Tibial nerve (tissue), 4 donors: ENCODE data around the gene INF2. TPM values are rescaled to one million over a fixed set of nuclear protein-coding genes. Genes with fewer than 3 reads are reported as not detected.
A peak's percentile ranks its signal among the peaks of the same experiment; 100 is the strongest.

ENCODE experiments used
- DNase-seq, 2 donors: peaks; one replicate each; pipeline ENCODE4 v3.0.0-alpha.2; 2019; ENCODE audit warnings: low spot score in 2 of 2
- H3K27ac ChIP-seq, 4 donors: fragments of 200-600 bp; sonication (generic) in 3 of 4; one replicate each; pipeline ENCODE4 v1.5.1; 2017 to 2019; ENCODE audit warnings: mild to moderate bottlenecking in 1 of 4
- H3K27me3 ChIP-seq, 2 donors: fragments of 200-600 bp; sonication (generic) in 1 of 2; one replicate each; pipeline versions ENCODE4 v1.5.1 to v1.6.0; 2017 to 2019
- H3K36me3 ChIP-seq, 3 donors: fragments of 200-600 bp; sonication (generic); one replicate each; pipeline ENCODE4 v1.5.1; 2018 to 2019
- H3K4me1 ChIP-seq, 4 donors: fragments of 200-600 bp; sonication (generic) in 3 of 4; one replicate each; pipeline ENCODE4 v1.5.1; 2017 to 2019
- H3K4me3 ChIP-seq, 4 donors: fragments of 200-600 bp; sonication (generic) in 3 of 4; one replicate each; pipeline ENCODE4 v1.5.1; 2017 to 2019; ENCODE audit warnings: mild to moderate bottlenecking in 1 of 4, moderate library complexity in 1 of 4
- H3K9me3 ChIP-seq, 4 donors: fragments of 200-600 bp; sonication (generic) in 3 of 4; one replicate each; pipeline ENCODE4 v1.5.1; 2017 to 2019
- EP300 ChIP-seq, 2 donors: sonication (generic); formaldehyde crosslinking; IDR thresholded peaks; one replicate each; pipeline ENCODE4 v1.6.1; 2017; ENCODE audit warnings: antibody characterized with exemption in 2 of 2, mild to moderate bottlenecking in 1 of 2
- POLR2A ChIP-seq, 2 donors: fragments of 450-650 bp; IDR thresholded peaks; one replicate each; pipeline ENCODE4 v1.6.1; 2017; ENCODE audit warnings: antibody characterized with exemption in 2 of 2, mild to moderate bottlenecking in 2 of 2, moderate library complexity in 2 of 2
- whole genome bisulfite sequencing, 2 donors: methylation state at CpG; one replicate each; pipeline ENCODE4 v1.1.5; 2018; 5-methylcytosine and 5-hydroxymethylcytosine counted together
- total RNA-seq, 4 donors: library from RNA; depleted of rRNA; stranded (reverse); fragments of >200 nt; gene quantifications; one replicate each; pipeline ENCODE4 v1.1.0, GENCODE V29; 2016
- TF ChIP-seq, protein P1 (sequence below), 5 experiments: fragments of 200-600 bp in 3 of 5; fragments of 450-650 bp in 2 of 5; sonication (generic) in 3 of 5; IDR thresholded peaks; one replicate each; pipeline ENCODE4 v1.5.1; 2016 to 2019; ENCODE audit warnings: antibody characterized with exemption in 5 of 5, mild to moderate bottlenecking in 3 of 5, moderate library complexity in 2 of 5

INF2 gene
- total RNA-seq, 4 donors from 2014 or later: 217 to 256 (median 239) TPM

DNA sequence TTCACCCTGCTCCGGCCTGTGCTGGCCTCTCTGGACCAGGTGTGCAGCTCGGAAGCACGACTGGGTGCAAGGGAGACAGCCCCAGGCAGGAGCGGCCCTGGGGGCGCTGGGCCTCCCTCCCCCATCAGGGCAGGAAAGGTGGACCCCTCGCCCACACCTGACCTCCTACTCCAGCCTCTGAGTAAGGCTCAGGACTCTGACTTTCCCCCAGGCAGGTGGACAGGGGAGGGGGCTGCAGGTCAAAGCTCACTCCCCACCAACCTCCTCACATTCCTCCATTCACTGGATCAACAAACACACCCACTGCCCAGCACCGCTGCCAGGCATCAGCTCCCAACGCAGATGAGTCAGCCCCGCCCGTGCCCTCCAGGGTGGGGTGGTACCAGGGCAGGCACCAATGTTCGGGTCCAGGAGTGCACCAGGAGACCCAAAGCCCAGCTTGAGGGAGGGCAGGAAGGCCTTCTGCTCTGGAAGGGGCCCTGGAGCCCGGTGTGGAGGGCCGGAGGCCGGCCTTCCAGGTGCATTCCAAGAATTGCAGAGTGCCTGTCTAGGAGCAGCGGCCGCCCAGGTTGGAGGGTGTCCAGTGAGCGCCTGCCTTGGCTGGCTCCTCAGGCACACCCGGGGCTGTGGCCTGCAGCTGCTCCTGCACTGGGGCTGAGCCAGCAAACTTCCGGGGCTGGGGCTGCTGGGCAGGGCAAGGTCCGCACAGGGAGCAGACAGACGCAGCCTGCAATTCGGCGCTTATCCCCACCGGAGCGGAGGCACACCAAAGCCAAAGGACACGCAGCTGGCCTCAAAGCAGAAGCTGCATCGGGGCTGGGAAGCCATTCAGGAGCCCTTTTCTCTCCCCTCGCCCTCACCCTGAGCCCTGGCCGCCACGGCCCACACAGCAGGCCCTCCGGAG lies 1.6 kb upstream of the INF2 start:
- H3K4me3 ChIP-seq: peak overlapping the region in 1 of 4 donors; percentile 85
- 29 to 41% methylated on average over 20 to 21 of the region's 31 CpGs for WGBS, 2 donors
- H3K4me1 ChIP-seq: peaks cover 0 to 60% (median 52%) of the 10 kb centered on the region in 4 donors
- H3K27me3 ChIP-seq: no peaks in the 10 kb centered on the region
- peak in 1 of 2 donors; percentile 68 for DNase-seq
- peak overlapping the region; percentile 89 to 99 (median 92) for H3K27ac ChIP-seq
- peak in 1 of 2 donors; percentile 17 for TF ChIP-seq POLR2A (IDR thresholded peaks at IDR 0.05)
- TF ChIP-seq, protein P1, sequence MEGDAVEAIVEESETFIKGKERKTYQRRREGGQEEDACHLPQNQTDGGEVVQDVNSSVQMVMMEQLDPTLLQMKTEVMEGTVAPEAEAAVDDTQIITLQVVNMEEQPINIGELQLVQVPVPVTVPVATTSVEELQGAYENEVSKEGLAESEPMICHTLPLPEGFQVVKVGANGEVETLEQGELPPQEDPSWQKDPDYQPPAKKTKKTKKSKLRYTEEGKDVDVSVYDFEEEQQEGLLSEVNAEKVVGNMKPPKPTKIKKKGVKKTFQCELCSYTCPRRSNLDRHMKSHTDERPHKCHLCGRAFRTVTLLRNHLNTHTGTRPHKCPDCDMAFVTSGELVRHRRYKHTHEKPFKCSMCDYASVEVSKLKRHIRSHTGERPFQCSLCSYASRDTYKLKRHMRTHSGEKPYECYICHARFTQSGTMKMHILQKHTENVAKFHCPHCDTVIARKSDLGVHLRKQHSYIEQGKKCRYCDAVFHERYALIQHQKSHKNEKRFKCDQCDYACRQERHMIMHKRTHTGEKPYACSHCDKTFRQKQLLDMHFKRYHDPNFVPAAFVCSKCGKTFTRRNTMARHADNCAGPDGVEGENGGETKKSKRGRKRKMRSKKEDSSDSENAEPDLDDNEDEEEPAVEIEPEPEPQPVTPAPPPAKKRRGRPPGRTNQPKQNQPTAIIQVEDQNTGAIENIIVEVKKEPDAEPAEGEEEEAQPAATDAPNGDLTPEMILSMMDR (IDR thresholded peaks at IDR 0.05): no peak
- no peaks in the 10 kb centered on the region for H3K9me3 ChIP-seq
- peaks cover 0 to 5% (median 0%) of the 10 kb centered on the region in 3 donors for H3K36me3 ChIP-seq

DNA sequence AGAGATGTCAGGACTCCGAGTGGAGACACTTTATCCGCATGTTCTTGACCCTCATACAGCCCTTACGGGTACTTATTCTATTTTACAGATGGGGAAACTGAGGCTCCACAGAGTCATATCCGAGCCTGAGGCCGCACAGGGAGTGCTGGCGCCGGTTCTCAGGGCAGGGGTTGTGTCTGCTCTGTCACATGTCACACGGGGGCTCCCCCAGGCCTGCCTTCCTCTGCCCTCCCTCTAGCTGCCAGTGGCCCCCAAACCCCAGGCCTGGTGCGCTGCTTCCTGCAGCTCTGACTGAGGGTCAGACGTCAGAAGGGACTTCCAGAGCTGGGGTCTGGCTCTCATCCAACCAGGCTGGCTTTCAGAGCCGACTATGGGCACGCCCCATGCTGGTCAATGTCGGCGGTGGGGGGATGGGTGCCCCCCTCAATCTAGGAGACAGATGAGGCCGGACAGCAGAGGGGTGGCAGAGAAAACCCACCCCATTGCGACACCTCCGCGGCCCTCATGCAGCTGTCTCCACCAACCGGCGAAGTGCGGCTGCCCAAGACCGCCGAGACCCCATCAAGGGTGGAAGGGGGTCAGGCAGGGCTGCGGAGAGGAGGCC lies 811 bp upstream of the INF2 start:
- Histone ChIP-seq H3K9me3 (no peaks in the 10 kb centered on the region), H3K4me1 (peaks cover 0 to 65% (median 58%) of the 10 kb centered on the region in 4 donors), H3K4me3 (peak overlapping the region; percentile 67 to 91 (median 84)), H3K27ac (peak overlapping the region; percentile 89 to 99 (median 92)), H3K36me3 (peaks cover 0 to 5% (median 0%) of the 10 kb centered on the region in 3 donors), H3K27me3 (no peaks in the 10 kb centered on the region)
- WGBS, 2 donors: 16 to 24% methylated on average over 8 to 17 of the region's 24 CpGs
- no peak for DNase-seq
- TF ChIP-seq EP300 (IDR thresholded peaks at IDR 0.05) (no peak), POLR2A (IDR thresholded peaks at IDR 0.05) (no peak)
- TF ChIP-seq, protein P1 (IDR thresholded peaks at IDR 0.05): no peak

DNA sequence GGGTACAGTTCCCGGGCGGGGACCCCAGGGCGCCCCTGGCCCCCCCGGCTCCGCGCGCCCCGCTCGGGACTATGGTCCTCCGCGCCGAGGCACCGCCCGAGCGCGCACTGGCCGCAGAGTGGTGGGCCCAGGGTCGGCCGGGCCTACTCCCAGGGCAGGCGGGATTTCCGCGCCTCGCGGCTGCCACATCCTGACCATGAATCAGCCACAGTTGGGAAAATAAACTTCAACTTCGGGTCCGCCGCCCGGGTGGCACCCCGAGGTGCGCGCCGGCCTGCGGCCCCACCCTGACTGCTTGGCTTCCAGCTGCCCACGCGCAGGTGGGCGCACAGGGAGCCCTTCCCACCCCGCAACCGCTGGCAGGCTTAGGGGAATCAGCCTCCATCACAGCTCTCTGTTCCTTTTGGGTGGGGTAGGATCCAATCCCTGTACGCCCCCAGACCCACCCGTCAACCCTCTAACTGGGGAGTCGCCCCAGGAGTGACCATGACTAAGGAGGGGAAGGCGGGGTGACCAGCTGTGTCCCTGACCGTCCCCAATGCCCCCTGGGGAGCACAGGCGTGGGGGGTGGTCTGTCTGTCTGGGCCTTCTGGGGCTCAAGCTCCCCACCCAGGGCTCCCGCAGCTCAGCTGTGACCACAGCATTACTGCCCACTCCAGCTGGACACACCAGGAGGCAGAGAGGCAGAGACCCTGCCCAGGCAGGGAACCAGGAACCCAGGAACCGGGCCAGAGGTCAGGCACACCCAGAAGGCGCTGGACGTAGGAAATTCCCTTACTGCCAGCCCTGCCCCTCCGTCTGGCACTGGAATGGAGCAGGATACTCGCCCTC lies 678 bp downstream of the INF2 start:
- no peak for DNase-seq
- Histone ChIP-seq H3K27me3 (no peaks in the 10 kb centered on the region), H3K36me3 (peaks cover 0 to 5% (median 0%) of the 10 kb centered on the region in 3 donors), H3K4me3 (peak overlapping the region; percentile 67 to 91 (median 84)), H3K9me3 (no peaks in the 10 kb centered on the region), H3K4me1 (peaks cover 0 to 80% (median 73%) of the 10 kb centered on the region in 4 donors), H3K27ac (peak overlapping the region; percentile 89 to 99 (median 92))
- TF ChIP-seq, protein P1 (IDR thresholded peaks at IDR 0.05): peak in 1 of 5 experiments; percentile 13
- TF ChIP-seq POLR2A (IDR thresholded peaks at IDR 0.05): no peak
- 1% methylated on average over 18 to 38 of the region's 50 CpGs for WGBS, 2 donors

DNA sequence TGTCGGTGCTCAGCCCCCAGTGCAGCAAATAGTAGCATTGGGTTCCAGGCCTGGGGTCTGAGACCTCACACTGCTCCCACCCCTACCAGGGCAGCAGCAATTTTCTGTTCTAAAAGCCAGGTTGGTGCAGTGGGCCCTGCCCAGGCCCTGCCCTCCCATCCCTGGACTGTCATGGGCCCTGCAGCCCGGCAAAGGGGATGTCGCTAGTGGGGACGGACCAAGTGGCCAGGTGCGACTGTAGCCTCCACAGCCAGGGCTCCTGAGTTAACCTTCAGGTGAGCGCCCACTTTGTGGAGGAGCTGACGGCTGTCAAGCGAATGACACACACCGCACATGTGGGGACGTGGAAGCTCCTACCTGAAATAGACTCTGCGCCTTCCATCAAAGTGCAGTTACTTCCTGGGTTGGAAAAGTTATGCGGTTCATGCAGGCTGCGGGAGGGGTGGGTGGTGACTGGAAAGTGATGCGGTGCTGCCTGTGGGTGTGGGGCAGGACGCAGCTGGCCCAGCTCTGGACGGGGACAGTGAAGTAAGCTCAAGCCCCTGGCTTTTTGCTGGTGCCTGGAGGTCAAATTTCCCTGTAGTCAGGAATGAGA lies 1.5 kb downstream of the INF2 start:
- WGBS, 2 donors: 47 to 51% methylated on average over 7 to 15 of the region's 16 CpGs
- Histone ChIP-seq H3K4me1 (peaks cover 0 to 87% (median 81%) of the 10 kb centered on the region in 4 donors), H3K4me3 (peak overlapping the region; percentile 67 to 91 (median 84)), H3K27ac (peak overlapping the region; percentile 89 to 99 (median 92)), H3K9me3 (no peaks in the 10 kb centered on the region), H3K27me3 (no peaks in the 10 kb centered on the region), H3K36me3 (peaks cover 0 to 10% (median 0%) of the 10 kb centered on the region in 3 donors)
- DNase-seq: no peak
- TF ChIP-seq, protein P1 (IDR thresholded peaks at IDR 0.05): no peak
- TF ChIP-seq POLR2A (IDR thresholded peaks at IDR 0.05) (no peak), EP300 (IDR thresholded peaks at IDR 0.05) (no peak)
